ENCODE data around the gene STARD3NL.
"Not testable (repeated sequence)": the region's sequence is repeated elsewhere in the genome, so short reads cannot be mapped to it uniquely, and the experiment has no call there.

The STARD3NL gene, protein sequence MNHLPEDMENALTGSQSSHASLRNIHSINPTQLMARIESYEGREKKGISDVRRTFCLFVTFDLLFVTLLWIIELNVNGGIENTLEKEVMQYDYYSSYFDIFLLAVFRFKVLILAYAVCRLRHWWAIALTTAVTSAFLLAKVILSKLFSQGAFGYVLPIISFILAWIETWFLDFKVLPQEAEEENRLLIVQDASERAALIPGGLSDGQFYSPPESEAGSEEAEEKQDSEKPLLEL

DNA sequence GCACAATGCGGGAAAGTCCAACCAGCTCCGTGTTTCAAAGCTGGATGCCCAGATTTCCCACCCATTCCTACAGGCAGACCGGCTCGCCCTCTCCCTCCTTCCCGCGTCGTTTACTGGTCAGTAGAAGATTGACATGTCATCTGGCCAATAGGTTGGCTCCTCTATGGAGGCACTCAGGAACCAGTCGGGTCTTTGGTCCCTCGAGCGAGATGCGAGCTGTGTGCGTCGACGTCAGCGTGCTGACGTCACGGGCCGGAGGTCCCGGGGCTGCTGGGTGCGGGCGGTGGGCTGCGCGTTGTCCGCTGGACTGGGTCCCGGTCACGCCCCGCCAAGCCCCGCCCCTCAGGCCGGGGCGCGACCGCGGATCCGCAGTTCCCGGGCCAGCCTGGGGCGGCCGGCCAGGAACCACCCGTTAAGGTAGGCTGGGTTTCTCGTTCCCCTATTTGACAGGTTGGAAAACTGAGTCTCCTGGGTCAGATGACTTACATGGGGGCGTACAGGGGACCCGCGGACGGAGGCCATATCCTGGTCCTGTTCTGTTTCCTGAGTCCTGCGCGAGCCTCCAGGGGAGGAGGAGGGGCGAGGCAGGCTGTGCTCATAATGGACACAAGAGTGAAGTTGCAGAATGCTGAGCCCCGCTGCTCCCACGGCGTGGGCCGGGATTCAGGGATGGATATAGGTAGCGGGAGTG, at the start of gene STARD3NL:
Gene STARD3NL, plus strand, starts transcription at position 242 of the 691 bp plus-strand sequence. CDS start 29,260 bp downstream, outside the sequence.
- in situ Hi-C loops (cut with HindIII; ENCODE audit: low sequenced_read_pairs) = no loop called here

DNA sequence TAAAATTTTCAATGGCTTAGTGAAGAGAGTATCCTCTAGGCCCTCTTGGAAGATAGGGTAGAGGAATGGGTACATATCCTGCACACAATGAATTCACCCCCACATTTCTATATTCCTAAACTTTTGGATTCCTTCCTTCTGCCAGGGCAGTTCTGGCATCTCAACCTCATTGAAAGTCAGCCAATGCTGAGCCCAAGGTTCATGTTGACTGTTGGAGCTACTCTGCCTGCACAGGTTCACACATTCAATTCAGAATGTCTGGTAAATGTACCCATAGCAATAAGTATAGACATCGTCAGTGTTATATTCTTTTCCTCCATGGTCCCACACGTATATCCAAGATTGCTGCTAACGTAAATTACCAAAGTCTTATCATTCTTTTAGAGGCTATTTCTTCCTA, 48.9 kb upstream of the STARD3NL start:
- in situ Hi-C loops (cut with HindIII; ENCODE audit: low sequenced_read_pairs) = no loop called here

DNA sequence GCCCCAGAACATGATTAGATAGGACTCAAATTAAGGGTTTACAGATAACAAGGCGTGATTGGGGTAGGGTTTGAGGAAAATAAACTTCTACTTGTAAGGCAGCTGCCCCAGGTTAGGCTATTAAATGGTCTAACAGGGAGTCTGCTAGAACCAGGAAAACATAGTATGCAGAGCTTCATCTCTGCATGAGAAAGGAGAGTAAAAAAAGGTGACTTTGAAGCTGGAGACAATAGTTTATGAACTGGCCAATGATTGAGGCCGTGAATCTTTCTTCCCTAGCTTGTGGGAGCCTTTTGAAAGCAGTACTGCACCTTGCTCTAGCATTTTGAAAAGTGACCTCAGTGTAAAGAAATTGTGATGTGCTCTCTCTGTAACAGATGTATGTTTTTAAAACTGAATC, 48.5 kb upstream of the STARD3NL start:
- in situ Hi-C loops (cut with HindIII; ENCODE audit: low sequenced_read_pairs) = no loop called here

DNA sequence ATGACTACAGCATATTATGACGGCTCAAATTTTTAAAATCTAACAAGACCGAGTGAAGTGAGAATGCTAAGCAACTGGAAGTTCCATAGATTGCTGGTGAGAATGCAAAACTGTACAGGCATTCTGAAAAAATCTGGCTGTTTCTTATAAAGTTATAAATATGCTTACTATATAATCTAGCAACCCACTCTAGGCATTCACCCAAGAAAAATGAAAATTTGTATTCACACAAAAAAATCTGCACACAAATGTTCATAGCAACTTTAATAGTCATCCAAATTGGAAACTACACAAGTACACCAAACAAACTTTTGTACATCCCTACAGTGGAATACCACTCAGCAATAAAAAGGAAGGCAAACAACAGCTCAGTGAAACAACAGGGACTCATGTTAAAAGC, 39.9 kb upstream of the STARD3NL start:
- in situ Hi-C loops (cut with HindIII; ENCODE audit: low sequenced_read_pairs) = no loop called here

DNA sequence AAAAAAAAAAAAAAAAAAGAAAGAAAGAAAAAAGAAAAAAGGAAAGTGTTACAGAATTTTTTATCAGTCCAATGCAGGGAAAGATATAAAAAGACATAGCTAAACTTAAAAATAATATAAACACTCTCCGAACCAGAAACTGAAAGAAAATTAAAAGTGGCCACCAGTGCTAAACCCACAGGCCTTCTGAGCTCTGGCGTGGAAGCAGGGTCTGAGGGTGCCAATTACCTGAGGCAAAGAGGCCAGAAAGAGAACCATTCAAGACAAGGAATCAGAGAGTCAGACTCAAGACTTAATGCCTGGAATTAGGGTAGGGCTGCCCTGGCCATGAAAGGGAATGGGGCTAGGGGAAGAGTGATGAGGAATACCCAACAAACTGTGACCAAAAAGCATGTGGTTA, 36.9 kb upstream of the STARD3NL start:
- in situ Hi-C loops (cut with HindIII; ENCODE audit: low sequenced_read_pairs) = no loop called here

DNA sequence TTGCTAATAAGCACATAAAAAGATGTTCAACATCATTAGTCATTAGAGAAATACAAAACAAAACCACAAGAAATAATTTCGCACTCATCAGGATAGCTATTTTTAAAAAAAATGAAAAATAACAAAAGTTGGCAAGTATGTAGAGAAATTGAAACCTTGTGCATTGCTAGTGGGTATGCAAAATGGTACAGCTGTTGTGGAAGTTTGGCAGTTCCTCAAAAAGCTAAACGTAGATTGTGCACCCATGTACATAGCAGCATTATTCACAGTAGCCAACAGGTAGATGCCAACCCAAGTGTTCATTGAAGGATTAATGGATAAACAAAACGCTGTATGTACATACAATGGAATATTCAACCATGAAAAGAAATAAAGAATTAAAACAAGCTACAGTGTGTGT, 35.3 kb upstream of the STARD3NL start:
- in situ Hi-C loops (cut with HindIII; ENCODE audit: low sequenced_read_pairs) = no loop called here

DNA sequence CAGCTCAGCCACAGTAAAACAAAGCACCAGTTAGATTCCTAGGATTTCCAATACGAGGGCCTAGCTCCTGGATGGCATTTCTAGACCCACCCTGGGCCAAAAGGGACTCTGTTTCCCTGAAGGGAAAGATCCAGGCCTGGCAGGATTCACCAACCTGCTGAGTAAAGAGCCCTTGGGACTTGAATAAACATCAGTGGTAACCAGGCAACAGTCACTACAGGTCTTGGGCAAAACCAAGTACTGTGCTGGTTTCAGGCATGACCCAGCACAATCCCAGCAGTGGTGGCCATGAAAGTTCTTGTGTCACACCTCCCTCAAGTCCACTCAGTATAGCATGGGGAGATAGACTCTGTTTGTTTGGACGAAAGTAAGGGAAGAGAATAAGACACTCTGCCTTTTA, 31.0 kb upstream of the STARD3NL start:
- in situ Hi-C loops (cut with HindIII; ENCODE audit: low sequenced_read_pairs) = no loop called here

DNA sequence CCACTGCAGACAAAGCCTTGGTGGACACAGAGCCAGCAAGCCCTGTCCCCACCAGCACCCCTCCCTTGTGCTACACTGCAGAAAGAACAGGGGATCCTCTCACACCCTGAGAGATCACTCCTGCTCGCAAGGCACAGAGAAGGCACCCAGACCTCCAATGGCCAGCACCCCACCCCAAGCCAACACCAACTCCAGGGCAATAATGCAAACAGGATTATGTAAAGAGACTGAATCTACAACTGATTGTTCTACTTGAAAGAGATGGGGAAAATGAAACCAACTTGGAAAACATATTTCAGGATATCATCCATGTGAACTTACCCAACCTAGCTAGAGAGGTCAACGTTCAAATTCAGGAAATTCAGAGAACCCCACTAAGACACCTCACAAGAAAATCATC, 26.5 kb upstream of the STARD3NL start:
- in situ Hi-C loops (cut with HindIII; ENCODE audit: low sequenced_read_pairs) = no loop called here

DNA sequence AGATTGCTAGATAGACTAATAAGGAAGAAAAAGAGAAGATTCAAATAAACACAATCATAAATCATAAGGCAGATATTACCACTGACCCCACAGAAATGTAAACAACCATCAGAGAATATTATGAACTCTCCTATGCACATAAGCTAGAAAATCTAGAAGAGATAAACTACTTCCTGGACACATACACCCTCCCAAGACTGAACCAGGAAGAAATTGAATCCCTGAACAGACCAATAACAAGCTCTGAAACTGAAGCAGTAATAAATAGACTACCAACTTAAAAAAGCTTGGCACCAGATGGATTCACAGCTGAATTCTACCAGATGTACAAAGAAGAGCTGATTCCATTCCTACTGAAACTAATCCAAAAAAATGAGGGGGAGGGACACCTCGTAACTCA, 24.5 kb upstream of the STARD3NL start:
- in situ Hi-C loops (cut with HindIII; ENCODE audit: low sequenced_read_pairs) = no loop called here

DNA sequence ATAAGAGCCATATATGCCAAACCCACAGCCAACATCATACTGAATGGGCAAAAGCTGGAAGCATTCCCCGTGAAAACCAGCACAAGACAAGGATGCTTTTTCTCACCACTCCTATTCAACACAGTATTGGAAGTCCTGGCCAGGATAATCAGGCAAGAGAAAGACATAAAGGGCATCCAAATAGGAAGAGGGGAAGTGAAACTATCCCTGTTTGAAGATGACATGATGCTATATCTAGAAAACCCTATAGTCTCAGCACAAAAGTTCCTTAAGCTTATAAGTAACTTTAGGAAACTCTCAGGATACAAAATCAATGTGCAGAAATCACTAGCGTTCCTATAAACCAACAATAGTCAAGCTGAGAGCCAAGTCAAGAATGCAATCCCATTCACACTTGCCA, 23.8 kb upstream of the STARD3NL start:
- in situ Hi-C loops (cut with HindIII; ENCODE audit: low sequenced_read_pairs) = no loop called here

DNA sequence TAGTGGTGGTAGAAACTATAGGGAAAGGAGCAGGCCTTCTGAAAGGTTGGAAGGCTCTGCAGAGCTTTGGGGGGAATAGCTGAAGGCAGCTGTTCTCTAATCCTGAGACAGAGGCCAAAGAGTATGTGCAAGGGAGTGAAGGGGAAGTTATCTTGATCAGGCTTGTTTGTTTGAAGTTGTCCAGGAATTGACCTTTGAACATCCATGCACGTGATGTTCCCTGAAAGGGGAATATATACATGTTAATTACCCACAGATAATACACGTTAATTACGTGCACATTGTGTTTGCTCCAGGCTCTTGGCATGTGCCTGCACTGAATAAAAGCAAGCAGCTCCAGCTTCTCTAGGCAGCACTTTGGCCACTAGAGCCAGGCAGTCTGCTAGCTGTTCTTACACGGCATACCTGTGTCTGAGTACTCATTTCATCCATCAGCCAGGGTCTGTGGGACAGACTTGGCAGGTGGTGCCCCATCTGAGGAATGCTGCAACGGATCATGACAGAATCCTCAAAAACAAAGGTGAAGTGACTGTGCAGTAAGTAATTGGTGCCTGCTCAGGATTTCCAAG, 18.0 kb upstream of the STARD3NL start:
- in situ Hi-C loops (cut with HindIII; ENCODE audit: low sequenced_read_pairs) = no loop called here

DNA sequence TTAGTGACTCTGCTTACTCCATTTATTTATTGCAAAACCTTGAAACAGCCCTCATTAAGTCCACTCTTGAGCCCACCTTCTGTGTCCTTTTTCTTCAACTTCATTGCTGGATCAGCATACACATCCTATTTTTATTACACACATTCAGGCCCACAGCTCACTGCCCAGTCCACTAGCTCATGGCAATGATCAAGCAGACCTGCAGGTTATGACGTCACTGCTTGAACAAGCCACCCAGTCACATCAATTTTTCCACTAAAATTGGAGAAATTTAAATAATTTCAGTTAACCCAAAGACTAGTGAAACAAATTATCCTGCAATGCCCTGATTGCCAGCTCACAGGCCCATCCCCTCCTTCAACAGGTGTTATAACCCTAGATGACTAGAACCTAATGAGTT, 16.0 kb upstream of the STARD3NL start:
- in situ Hi-C loops (cut with HindIII; ENCODE audit: low sequenced_read_pairs) = no loop called here

DNA sequence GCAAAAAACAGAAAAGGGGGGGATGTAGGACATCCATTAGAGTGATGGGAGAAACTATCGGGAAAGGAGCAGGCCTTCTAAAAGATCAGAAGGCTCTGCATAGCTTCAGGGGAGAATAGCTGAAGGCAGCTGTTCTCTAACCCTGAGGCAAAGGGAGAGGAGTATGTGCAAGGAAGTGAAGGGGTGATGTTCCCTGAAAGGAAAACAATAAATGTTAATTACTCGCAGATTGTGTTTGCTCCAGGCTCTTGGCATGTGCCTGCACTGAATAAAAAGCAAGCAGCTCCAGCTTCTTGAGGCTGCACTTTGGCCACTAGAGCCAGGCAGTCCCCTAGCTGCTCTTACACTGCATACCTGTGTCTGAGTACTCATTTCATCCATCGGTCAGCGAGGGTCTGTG, 14.4 kb upstream of the STARD3NL start:
- in situ Hi-C loops (cut with HindIII; ENCODE audit: low sequenced_read_pairs) = no loop called here

DNA sequence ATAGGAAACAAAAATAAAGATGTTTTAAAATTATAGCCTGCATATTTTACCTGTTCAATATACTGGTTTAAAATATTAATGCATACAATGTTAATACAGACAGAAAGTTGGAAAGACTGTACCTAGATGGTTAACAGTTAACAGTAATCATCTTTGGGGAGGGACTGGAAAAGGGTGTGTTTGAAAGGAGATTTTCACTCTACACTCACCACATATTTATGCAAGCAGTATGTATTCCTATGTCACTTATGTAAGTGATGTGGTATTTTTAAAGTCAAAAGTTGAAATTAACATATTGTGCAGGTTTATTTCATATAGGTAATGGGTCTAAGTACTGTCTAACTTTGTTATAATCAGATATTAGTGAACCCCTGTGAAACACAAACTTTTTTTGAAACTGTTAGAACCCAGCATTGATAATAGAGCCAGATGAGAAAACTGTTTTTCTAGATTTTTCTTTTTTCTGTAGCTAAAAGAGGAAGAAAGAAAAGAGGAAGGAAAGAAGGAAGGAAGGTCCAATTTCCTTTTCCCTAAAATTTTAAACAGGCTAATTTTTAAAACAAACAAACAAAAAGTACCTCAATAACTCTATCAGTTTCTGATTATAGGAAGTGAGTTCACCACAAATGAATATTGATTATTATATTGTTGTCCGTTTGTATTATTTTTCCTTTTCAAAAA, 9.0 kb upstream of the STARD3NL start:
- in situ Hi-C loops (cut with HindIII; ENCODE audit: low sequenced_read_pairs) = no loop called here

DNA sequence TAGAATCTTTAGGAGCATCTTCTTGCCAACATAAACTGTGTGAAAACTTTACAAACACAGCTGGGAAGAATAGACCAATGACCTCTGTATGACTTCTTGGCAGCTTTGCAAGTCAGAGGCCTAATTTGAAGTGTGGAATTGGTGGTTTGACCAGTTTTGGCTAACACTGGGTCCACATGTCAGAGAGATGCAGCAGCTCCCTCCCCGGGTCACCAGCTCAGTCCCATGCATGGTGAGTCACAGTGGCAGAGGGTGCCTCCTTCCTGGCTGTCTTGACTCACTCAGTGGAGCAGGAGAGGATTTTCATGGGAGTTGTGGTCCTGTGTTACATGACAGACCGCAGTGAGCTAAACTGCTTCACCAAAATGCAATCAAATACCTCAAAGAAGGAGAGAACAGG, 8.2 kb upstream of the STARD3NL start:
- in situ Hi-C loops (cut with HindIII; ENCODE audit: low sequenced_read_pairs) = no loop called here

DNA sequence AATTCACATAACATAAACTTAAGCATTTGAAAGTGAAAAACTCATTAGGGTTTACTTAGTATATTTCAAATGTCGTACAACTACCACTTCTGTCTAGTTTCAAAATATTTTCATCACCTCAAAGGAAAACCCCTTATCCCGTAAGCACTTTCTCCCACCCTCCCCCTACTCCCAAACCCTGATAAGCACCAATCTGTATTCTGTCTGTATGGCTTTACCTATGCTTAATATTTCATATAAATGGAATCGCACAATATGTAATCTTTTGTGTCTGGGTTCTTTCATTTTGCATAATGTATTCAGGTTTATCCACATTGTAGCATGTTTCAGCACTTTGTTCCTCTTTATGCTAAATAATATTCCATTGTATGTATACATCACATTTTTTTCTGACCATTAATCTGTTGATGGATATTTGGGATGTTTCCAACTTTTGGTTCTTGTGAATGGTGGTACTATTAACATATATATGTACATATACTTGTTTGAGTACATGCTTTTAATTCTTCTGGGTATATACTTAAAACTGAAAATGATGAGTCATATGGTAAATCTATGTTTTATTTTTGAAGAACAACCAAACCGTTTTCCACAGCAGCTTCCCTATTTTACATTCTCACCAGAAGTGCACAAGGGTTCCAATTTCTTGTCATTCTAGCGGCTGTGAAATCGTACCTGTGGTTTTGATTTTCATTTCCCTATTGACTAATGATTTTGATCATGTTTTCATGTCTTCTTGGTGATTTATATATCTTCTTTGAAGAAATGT, 6.2 kb upstream of the STARD3NL start:
- in situ Hi-C loops (cut with HindIII; ENCODE audit: low sequenced_read_pairs) = no loop called here

DNA sequence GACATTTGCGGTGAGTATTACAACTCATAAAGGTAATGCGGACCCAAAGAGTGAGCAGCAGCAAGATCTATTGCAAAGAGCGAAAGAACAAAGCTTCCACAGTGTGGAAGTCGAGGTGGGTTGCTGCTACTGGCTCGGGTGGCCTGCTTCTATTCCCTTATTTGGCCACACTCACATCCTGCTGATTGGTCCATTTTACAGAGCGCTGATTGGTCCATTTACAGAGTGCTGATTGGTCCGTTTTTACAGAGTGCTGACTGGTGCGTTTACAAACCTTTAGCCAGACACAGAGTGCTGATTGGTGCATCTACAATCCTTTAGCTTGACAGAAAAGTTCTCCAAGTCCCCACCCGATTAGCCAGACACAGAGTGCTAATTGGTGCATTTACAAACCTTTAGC, 2.5 kb upstream of the STARD3NL start:
- in situ Hi-C loops (cut with HindIII; ENCODE audit: low sequenced_read_pairs) = not testable (repeated sequence)

DNA sequence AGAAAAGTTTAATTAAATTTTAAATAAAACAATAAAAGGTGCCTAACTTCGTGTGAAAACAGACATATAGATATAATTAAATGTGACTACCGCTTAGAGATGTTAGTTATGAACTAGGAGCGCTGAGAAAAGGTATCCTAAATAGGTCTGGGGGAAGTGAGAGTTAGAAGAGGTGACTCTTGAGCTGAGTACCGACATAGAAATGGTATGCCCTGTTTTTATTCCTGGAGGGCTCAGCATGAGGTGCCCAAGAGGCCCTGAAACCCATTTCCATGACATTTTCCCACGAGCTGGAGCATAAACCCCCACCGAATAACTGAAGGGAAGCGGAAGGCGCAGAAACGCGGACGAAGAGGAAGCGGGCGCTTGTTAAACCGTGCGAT, 433 bp upstream of the STARD3NL start:
- in situ Hi-C loops (cut with HindIII; ENCODE audit: low sequenced_read_pairs) = no loop called here

DNA sequence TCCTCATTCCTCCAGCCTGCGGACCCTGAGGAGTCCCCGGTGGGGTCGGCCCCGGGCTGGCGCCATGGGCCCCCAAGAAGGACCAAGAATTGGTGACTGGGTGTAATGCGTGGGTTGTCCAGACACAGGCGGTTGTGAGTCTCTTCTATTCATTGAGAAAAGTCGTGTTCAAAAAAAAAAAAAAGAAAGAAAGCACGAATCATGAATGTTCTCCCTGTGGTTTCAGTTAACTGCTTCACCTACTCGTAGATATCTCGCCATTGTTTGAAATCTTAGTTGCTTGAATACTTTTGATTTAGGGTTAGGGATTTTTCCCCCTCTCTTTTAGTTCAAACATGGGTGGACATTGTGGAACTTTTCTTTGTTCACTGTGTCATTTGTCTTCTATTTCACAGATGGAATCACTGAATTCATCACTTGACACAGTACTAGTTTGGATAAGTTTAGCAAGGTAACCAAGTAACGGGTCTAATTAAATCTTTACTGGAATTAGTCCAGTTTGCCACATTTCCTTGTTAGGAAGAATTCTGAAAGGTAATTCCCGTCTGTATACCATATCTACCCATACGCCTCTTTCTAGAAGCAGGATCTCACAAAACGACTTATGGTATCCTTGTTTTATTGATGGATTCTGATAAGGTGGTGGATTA, 775 bp downstream of the STARD3NL start:
- in situ Hi-C loops (cut with HindIII; ENCODE audit: low sequenced_read_pairs) = no loop called here

DNA sequence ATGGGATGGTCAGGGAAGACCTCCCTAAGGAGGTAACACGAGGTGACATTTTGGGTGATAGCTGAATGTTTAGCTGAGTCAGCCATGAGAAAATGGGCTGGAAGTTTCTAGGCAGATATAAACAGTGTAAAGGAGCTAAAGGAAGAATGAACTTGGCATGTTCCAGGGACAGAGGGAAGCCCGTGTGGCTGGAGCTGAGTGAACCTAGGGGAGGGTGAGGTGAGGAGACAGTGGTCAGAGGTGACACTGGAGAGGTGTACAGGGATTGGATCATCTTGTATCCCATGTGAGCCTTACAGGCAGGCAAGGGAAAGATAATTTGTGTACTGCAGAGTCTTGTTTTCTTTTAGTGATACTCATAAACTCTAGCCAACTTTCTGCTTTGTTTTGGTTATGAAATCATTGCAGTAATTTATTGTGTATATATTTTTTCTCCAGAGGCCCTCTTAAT, 1.8 kb downstream of the STARD3NL start:
- in situ Hi-C loops (cut with HindIII; ENCODE audit: low sequenced_read_pairs) = no loop called here

DNA sequence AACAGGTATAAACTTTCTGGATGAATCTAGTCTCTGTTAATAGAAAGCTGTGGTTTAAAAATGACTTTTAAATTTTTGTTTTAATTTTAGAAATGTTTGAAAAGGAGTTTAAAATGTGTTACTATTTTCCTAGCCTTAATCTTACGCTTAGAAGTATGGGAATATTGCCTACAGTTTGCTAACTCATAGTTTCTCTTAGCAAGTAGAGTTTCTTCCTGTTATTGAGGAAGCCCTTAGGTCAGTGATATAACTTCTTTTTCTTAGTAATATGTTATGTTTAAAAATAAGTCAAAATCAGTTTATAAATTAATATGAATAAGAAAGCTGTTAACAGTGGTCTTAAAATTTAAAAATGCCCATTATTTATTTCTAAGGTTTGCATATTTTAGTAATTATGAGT, 3.1 kb downstream of the STARD3NL start:
- in situ Hi-C loops (cut with HindIII; ENCODE audit: low sequenced_read_pairs) = no loop called here
